Liver (tissue), 9 donors: ENCODE data around the gene CASQ2. TPM values are rescaled to one million over a fixed set of nuclear protein-coding genes. Genes with fewer than 3 reads are reported as not detected.

Experiments used
- DNase-seq: peaks from one replicate; pipeline ENCODE4 v3.0.0-alpha.2; 2017; ENCODE audit warnings: low spot score
- H3K27ac ChIP-seq, 2 donors: one replicate each; pipeline ENCODE4 v1.7.0; 2013; ENCODE audit warnings: inconsistent platforms in 2 of 2, low read length in 2 of 2, control low read depth in 1 of 2, low read depth in 1 of 2, mild to moderate bottlenecking in 1 of 2
- H3K27me3 ChIP-seq, 4 donors: one replicate each; pipeline versions ENCODE4 v1.6.1 to v1.7.0; 2013; ENCODE audit warnings: low read length in 3 of 4, inconsistent platforms in 1 of 4, mild to moderate bottlenecking in 1 of 4, moderate library complexity in 1 of 4; ENCODE audit not compliant: control insufficient read depth in 4 of 4, insufficient read depth in 4 of 4
- H3K36me3 ChIP-seq, 4 donors: one replicate each; pipeline versions ENCODE4 v1.6.1 to v1.7.0; 2013; ENCODE audit warnings: low read length in 3 of 4, mild to moderate bottlenecking in 3 of 4, low read depth in 1 of 4, moderate library complexity in 1 of 4; ENCODE audit not compliant: control insufficient read depth in 4 of 4, insufficient read depth in 3 of 4
- H3K4me1 ChIP-seq, 4 donors: one replicate each; pipeline versions ENCODE4 v1.6.1 to v1.7.0; 2013; ENCODE audit warnings: low read length in 3 of 4, mild to moderate bottlenecking in 3 of 4, moderate library complexity in 1 of 4; ENCODE audit not compliant: control insufficient read depth in 4 of 4, insufficient read depth in 4 of 4
- H3K4me3 ChIP-seq, 3 donors: one replicate each; pipeline versions ENCODE4 v1.6.1 to v1.7.0; 2013; ENCODE audit warnings: low read length in 3 of 3, control low read depth in 1 of 3, low read depth in 1 of 3, mild to moderate bottlenecking in 1 of 3
- H3K9ac ChIP-seq, 2 donors: one replicate each; pipeline ENCODE4 v1.7.0; 2013; ENCODE audit warnings: low read length in 2 of 2, mild to moderate bottlenecking in 2 of 2, moderate library complexity in 2 of 2, control low read depth in 1 of 2, low read depth in 1 of 2
- H3K9me3 ChIP-seq, 4 donors: one replicate each; pipeline versions ENCODE4 v1.6.1 to v1.7.0; 2013; ENCODE audit warnings: low read length in 3 of 4; ENCODE audit not compliant: control insufficient read depth in 4 of 4
- EGR1 ChIP-seq, 2 donors: IDR thresholded peaks; 2 replicates each; pipeline ENCODE4 v1.6.1; 2016 to 2018; ENCODE audit warnings: antibody characterized with exemption in 2 of 2, low read depth in 2 of 2
- FOXA1 ChIP-seq: IDR thresholded peaks from 2 replicates; pipeline ENCODE4 v1.6.1; 2016; ENCODE audit warnings: antibody characterized with exemption
- FOXA2 ChIP-seq: IDR thresholded peaks from 2 replicates; pipeline ENCODE4 v1.6.1; 2016; ENCODE audit warnings: antibody characterized with exemption
- GABPA ChIP-seq, 2 donors: IDR thresholded peaks in 1 of 2; conservative IDR thresholded peaks in 1 of 2; 2 replicates each; pipeline ENCODE4 v1.6.1; 2016; ENCODE audit warnings: antibody characterized with exemption in 2 of 2, mild to moderate bottlenecking in 1 of 2, moderate library complexity in 1 of 2
- HNF4A ChIP-seq, 2 donors: conservative IDR thresholded peaks; 2 replicates each; pipeline ENCODE4 v1.6.1; 2016; ENCODE audit warnings: antibody characterized with exemption in 2 of 2, mild to moderate bottlenecking in 2 of 2
- HNF4G ChIP-seq: IDR thresholded peaks from 2 replicates; pipeline ENCODE4 v1.6.1; 2016; ENCODE audit warnings: antibody characterized with exemption
- JUND ChIP-seq, 2 donors: IDR thresholded peaks; 2 replicates each; pipeline ENCODE4 v1.6.1; 2016; ENCODE audit warnings: antibody characterized with exemption in 2 of 2
- NR2F2 ChIP-seq: IDR thresholded peaks from 2 replicates; pipeline ENCODE4 v1.6.1; 2016; ENCODE audit warnings: antibody characterized with exemption
- RAD21 ChIP-seq, 2 donors: IDR thresholded peaks; 2 replicates each; pipeline ENCODE4 v1.6.1; 2016; ENCODE audit warnings: antibody characterized with exemption in 2 of 2, mild to moderate bottlenecking in 2 of 2
- RXRA ChIP-seq, 2 donors: IDR thresholded peaks; 2 replicates each; pipeline ENCODE4 v1.6.1; 2017 to 2018; ENCODE audit warnings: antibody characterized with exemption in 2 of 2, mild to moderate bottlenecking in 1 of 2
- SP1 ChIP-seq: IDR thresholded peaks from 2 replicates; pipeline ENCODE4 v1.6.1; 2018; ENCODE audit warnings: antibody characterized with exemption, mild to moderate bottlenecking
- TAF1 ChIP-seq: conservative IDR thresholded peaks from 2 replicates; pipeline ENCODE4 v1.6.1; 2016; ENCODE audit warnings: antibody characterized with exemption, mild to moderate bottlenecking
- YY1 ChIP-seq: IDR thresholded peaks from 2 replicates; pipeline ENCODE4 v1.6.1; 2016; ENCODE audit warnings: antibody characterized with exemption, mild to moderate bottlenecking
- WGBS: extraction: QIAGEN DNeasy Blood & Tissue Kit; methylation state at CpG from one replicate; pipeline ENCODE4 v1.1.7; 2013; 5-methylcytosine and 5-hydroxymethylcytosine counted together
- polyA plus RNA-seq, 2 donors: library from polyadenylated mRNA; stranded (reverse) in 1 of 2; unstranded in 1 of 2; fragments of 200-250 nt in 1 of 2; fragments of >200 nt in 1 of 2; fragmentation: Nextera tagmentation in 1 of 2; extraction: Ambion mirVana in 1 of 2; gene quantifications; one replicate each; pipeline versions ENCODE4 v1.2.1 to v1.2.3, GENCODE V29; 2013 to 2015
- total RNA-seq, 2 donors: library from RNA; depleted of rRNA; stranded (reverse); fragments of >200 nt; gene quantifications; one replicate each; pipeline ENCODE4 v1.2.3, GENCODE V29; 2014
- TF ChIP-seq, protein P1 (sequence below): fragments of 150-350 bp; IDR thresholded peaks from 2 replicates; pipeline ENCODE4 v1.5.1; 2017; ENCODE audit warnings: improper control_type of control experiment, low read depth, low read length; ENCODE audit not compliant: missing input control
- TF ChIP-seq, protein P2 (sequence below): IDR thresholded peaks from 2 replicates; pipeline ENCODE4 v1.6.1; 2016; ENCODE audit warnings: antibody characterized with exemption
- TF ChIP-seq, protein P3 (sequence below): IDR thresholded peaks from 2 replicates; pipeline ENCODE4 v1.6.1; 2016; ENCODE audit warnings: antibody characterized with exemption, mild to moderate bottlenecking
- TF ChIP-seq, protein P4 (sequence below): IDR thresholded peaks from 2 replicates; pipeline ENCODE4 v1.6.1; 2016; ENCODE audit warnings: antibody characterized with exemption
- TF ChIP-seq, protein P5 (sequence below): IDR thresholded peaks from 2 replicates; pipeline ENCODE4 v1.6.1; 2016; ENCODE audit warnings: antibody characterized with exemption
- donor health status: healthy.
- donor health status: healthy.
- donor health status: healthy.
- donor health status: healthy.
- donor health status: healthy.

CASQ2 gene
- total and polyA plus RNA-seq, 4 donors: 0.33 to 1.1 TPM; not detected in 2

DNA sequence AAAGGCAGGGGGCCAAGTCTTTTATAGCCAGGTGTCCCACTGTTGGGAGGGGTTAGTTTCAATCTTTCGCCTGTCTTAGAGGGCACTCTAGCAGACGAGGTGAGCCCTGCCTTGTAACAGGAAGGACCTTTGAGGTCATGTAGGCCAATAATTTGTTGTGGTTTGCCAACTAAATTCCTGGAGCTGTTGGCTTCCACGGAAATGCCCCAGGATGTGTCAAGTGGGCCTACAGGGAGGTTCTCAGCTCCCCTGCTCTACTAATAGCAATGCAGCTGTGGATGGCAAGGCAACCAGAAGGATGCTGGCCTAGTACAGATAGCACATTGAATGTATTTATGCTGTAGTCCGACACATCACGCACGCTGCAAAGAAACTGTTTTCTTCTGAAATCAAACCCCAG, 22.3 kb upstream of the CASQ2 start (continued):
- TF ChIP-seq, protein P1, sequence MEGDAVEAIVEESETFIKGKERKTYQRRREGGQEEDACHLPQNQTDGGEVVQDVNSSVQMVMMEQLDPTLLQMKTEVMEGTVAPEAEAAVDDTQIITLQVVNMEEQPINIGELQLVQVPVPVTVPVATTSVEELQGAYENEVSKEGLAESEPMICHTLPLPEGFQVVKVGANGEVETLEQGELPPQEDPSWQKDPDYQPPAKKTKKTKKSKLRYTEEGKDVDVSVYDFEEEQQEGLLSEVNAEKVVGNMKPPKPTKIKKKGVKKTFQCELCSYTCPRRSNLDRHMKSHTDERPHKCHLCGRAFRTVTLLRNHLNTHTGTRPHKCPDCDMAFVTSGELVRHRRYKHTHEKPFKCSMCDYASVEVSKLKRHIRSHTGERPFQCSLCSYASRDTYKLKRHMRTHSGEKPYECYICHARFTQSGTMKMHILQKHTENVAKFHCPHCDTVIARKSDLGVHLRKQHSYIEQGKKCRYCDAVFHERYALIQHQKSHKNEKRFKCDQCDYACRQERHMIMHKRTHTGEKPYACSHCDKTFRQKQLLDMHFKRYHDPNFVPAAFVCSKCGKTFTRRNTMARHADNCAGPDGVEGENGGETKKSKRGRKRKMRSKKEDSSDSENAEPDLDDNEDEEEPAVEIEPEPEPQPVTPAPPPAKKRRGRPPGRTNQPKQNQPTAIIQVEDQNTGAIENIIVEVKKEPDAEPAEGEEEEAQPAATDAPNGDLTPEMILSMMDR: no peak
- TF ChIP-seq, protein P2, sequence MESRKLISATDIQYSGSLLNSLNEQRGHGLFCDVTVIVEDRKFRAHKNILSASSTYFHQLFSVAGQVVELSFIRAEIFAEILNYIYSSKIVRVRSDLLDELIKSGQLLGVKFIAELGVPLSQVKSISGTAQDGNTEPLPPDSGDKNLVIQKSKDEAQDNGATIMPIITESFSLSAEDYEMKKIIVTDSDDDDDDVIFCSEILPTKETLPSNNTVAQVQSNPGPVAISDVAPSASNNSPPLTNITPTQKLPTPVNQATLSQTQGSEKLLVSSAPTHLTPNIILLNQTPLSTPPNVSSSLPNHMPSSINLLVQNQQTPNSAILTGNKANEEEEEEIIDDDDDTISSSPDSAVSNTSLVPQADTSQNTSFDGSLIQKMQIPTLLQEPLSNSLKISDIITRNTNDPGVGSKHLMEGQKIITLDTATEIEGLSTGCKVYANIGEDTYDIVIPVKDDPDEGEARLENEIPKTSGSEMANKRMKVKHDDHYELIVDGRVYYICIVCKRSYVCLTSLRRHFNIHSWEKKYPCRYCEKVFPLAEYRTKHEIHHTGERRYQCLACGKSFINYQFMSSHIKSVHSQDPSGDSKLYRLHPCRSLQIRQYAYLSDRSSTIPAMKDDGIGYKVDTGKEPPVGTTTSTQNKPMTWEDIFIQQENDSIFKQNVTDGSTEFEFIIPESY: no peak
- TF ChIP-seq SP1 (no peak), FOXA1 (no peak), NR2F2 (no peak), FOXA2 (no peak), HNF4A (conservative IDR thresholded peaks at IDR 0.05) (no peak)

DNA sequence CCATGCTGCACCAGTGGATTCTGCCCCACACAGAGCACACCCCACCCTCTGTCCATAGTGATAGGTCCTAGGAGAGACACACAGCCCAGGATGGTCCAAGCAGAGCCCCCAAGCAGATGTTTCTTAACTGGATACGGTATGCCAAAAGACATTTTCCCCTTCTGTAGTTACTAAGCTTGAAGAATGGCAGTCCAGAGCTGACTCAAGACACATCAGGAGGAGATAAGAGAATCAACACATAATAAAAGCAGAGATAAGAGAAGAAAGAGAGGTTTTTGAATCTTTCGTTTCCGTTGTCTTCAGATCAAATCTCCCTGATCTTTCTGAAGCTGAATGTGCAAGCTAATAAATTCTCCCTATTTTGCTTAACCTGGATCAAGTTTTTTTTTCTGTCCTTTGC, 21.8 kb upstream of the CASQ2 start:
- Histone ChIP-seq H3K4me3 (no peak overlapping the region), H3K27ac (no peak overlapping the region), H3K36me3 (no peaks in the 10 kb centered on the region), H3K9me3 (peaks cover 0 to 4% (median 2%) of the 10 kb centered on the region in 4 donors), H3K9ac (no peak overlapping the region), H3K27me3 (peaks cover 0 to 9% (median 0%) of the 10 kb centered on the region in 4 donors), H3K4me1 (no peaks in the 10 kb centered on the region)
- WGBS: 59% methylated on average over 3 of the region's 3 CpGs
- no peak for DNase-seq
- TF ChIP-seq, protein P3, sequence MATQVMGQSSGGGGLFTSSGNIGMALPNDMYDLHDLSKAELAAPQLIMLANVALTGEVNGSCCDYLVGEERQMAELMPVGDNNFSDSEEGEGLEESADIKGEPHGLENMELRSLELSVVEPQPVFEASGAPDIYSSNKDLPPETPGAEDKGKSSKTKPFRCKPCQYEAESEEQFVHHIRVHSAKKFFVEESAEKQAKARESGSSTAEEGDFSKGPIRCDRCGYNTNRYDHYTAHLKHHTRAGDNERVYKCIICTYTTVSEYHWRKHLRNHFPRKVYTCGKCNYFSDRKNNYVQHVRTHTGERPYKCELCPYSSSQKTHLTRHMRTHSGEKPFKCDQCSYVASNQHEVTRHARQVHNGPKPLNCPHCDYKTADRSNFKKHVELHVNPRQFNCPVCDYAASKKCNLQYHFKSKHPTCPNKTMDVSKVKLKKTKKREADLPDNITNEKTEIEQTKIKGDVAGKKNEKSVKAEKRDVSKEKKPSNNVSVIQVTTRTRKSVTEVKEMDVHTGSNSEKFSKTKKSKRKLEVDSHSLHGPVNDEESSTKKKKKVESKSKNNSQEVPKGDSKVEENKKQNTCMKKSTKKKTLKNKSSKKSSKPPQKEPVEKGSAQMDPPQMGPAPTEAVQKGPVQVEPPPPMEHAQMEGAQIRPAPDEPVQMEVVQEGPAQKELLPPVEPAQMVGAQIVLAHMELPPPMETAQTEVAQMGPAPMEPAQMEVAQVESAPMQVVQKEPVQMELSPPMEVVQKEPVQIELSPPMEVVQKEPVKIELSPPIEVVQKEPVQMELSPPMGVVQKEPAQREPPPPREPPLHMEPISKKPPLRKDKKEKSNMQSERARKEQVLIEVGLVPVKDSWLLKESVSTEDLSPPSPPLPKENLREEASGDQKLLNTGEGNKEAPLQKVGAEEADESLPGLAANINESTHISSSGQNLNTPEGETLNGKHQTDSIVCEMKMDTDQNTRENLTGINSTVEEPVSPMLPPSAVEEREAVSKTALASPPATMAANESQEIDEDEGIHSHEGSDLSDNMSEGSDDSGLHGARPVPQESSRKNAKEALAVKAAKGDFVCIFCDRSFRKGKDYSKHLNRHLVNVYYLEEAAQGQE: no peak
- TF ChIP-seq YY1: no peak
- no peak for TF ChIP-seq HNF4G
- no peak for TF ChIP-seq JUND (IDR thresholded peaks at IDR 0.05)
- TF ChIP-seq FOXA2: no peak
- no peak for TF ChIP-seq SP1
- no peak for TF ChIP-seq GABPA (IDR thresholded peaks at IDR 0.05 in 1 of 2, conservative IDR thresholded peaks at IDR 0.05 in 1 of 2)
- no peak for TF ChIP-seq NR2F2
- TF ChIP-seq, protein P1: no peak
- no peak for TF ChIP-seq RXRA (IDR thresholded peaks at IDR 0.05)
- TF ChIP-seq, protein P2: no peak
- TF ChIP-seq, protein P4, sequence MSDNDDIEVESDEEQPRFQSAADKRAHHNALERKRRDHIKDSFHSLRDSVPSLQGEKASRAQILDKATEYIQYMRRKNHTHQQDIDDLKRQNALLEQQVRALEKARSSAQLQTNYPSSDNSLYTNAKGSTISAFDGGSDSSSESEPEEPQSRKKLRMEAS: no peak
- TF ChIP-seq TAF1: no peak
- no peak for TF ChIP-seq RAD21 (IDR thresholded peaks at IDR 0.05)
- TF ChIP-seq FOXA1: no peak
- TF ChIP-seq, protein P5, sequence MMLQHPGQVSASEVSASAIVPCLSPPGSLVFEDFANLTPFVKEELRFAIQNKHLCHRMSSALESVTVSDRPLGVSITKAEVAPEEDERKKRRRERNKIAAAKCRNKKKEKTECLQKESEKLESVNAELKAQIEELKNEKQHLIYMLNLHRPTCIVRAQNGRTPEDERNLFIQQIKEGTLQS: no peak
- no peak for TF ChIP-seq HNF4A (conservative IDR thresholded peaks at IDR 0.05)
- no peak for TF ChIP-seq EGR1 (IDR thresholded peaks at IDR 0.05; ENCODE audit: low read depth in 2 of 2)
